ENCODE data around the gene SHANK1.
"Not testable (repeated sequence)": the region's sequence is repeated elsewhere in the genome, so short reads cannot be mapped to it uniquely, and the experiment has no call there.

The SHANK1 gene

DNA sequence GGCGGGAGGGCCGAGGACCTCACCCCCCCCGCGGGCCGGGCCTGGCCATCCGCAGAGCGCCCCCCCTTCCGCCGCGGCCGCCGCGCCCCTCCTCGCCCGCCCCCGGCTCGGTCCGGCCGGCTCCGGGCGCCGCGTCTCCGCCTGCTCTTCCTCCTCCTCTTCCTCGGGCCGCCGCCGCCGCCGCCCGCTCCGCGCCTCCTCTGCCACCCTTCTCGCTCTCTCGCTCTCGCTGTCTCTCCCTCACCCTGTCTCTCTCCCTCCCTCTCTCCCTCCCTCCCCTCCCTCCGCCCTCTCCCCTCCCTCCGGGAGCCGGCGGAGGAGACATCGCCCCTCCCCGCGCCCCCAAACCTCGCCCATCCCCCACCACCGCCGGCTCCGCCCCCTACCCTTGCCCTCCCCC lies at the start of gene SHANK1:
TSS of gene SHANK1 (minus strand) at position 237 of the 400 bp plus-strand sequence. CDS start 2,883 bp downstream, outside the sequence.
- peak; percentile 42 for DNase-seq

GRCh38 chr19:50768277-50768676 lies 48.7 kb upstream of the SHANK1 start:
- DNase-seq = no peak

DNA sequence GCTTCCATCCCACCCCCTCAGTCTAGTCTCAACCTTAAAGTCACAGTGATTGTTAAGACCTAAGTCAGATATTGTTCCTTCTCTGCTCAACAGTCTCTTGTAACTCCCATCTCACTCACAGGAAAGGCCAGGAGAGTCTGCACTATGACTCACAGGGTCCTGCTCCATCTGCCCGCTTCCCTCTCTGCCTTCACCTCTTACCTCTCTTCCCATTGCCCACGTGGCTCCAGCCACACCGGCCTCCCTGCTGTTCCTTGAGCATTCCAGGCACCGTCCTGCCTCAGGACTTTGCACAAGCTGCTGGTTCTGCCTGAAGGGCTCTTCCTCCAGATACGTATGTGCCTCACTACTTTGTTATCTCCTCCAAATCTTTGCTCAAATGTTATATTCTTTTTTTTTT lies 47.7 kb upstream of the SHANK1 start:
- not testable (repeated sequence) for DNase-seq

- not testable (repeated sequence) for DNase-seq
Measured at GRCh38 chr19:50766746-50767145, 47.1 kb upstream of the SHANK1 start.

GRCh38 chr19:50764409-50764808 lies 44.8 kb upstream of the SHANK1 start:
- DNase-seq = no peak

- not testable (repeated sequence) for DNase-seq
Measured at GRCh38 chr19:50763521-50763920, 43.9 kb upstream of the SHANK1 start.

- not testable (repeated sequence) for DNase-seq
Measured at GRCh38 chr19:50761501-50761900, 41.9 kb upstream of the SHANK1 start.

DNA sequence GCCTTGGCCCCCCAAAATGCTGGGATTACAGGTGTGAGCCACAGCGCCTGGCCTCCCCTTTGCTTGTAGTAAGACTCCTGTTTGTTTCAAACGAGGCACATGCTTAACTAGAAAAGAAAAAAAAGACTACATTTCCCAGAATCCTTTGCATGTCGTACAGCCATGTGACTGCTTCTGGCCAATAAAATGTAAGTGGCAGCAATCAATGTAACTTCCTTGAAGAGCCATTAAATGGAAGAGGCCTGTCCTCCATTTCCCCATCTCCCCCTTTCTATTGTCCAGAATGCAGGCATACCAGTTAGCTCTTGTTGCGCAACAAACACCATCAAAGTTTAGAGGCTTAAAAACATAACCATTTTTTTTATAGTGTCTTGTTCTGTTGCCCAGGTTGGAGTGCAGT lies 40.3 kb upstream of the SHANK1 start:
- peak; percentile 7 for DNase-seq

DNA sequence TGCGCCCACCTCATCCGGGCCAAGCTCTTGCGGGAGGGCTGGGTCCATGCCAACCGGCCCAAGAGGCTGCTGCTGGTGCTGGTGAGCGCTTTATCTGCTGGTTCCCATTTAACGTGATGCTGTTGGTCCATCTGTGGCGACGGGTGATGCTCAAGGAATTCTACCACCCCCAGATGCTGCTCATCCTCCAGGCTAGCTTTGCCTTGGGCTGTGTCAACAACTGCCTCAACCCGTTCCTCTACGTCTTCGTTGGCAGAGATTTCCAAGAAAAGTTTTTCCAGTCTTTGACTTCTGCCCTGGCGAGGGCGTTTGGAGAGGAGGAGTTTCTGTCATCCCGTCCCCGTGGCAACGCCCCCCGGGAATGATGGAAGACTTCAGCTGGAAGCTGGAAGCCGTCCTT lies 39.5 kb upstream of the SHANK1 start:
- DNase-seq = not testable (repeated sequence)

GRCh38 chr19:50757624-50758023 lies 38.0 kb upstream of the SHANK1 start:
- DNase-seq = not testable (repeated sequence)

GRCh38 chr19:50756244-50756643 lies 36.6 kb upstream of the SHANK1 start:
- not testable (repeated sequence) for DNase-seq

- DNase-seq = no peak
Measured at GRCh38 chr19:50753879-50754278, 34.3 kb upstream of the SHANK1 start.

DNA sequence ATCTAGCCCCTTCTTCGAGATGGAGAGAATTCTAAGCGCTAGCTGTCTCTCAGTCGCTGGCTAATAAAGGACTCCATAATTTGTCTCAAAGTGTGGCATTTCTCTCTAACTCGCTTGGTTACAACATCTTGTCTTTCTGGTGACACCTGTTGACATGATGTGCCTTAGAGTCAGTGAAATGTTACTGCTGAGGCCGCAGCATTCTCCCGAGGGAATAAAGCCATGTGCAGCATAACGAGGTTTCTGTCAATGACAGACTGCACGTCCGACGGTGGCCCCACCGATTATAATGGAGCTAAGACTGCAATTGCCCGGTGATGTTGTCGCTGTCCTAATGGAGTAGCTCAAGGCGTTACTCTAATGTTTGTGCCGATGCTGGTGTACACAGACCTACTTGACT lies 30.4 kb upstream of the SHANK1 start:
- no peak for DNase-seq

GRCh38 chr19:50749490-50749889 lies 29.9 kb upstream of the SHANK1 start:
- DNase-seq = no peak

- not testable (repeated sequence) for DNase-seq
Measured at GRCh38 chr19:50747141-50747540, 27.5 kb upstream of the SHANK1 start.

DNA sequence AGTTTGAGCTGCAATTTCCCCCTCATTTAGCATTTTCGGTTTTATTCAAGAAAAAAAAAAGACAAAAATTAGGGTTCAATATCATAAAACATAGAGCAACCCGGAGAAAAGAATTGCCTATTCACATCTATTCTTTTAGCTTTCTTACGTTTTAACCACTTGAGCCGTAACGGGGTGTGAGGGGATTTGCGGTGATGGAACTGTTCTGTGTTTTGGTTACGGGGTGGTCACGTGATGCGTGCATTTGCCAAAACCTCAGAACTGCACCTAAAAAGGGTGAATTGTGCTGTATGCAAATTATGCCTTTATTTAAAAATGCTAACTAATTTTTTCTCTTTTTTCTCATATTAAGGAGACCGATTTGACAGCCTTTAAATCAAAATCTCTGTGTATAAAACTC lies 25.6 kb upstream of the SHANK1 start:
- no peak for DNase-seq

DNA sequence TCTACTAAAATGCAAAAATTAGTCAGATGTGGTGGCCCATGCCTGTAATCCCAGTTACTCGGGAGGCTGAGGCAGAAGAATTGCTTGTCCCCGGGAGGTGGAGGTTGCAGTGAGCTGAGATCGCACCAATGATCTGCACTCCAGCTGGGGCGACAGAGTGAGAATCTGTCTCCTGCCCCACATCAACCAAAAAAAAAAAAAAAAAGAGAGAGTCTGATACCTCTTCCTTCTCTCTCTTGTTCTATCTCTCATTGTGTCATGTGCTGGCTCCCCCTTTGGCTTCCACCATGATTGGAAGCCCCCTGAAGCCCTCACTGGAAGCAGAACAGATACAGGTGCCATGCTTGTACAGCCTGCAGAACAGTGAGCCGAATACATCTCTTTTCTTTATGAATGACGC lies 23.9 kb upstream of the SHANK1 start:
- no peak for DNase-seq

- DNase-seq = no peak
Measured at GRCh38 chr19:50741179-50741933, 21.8 kb upstream of the SHANK1 start.

- no peak for DNase-seq
Measured at GRCh38 chr19:50739914-50740426, 20.4 kb upstream of the SHANK1 start.

DNA sequence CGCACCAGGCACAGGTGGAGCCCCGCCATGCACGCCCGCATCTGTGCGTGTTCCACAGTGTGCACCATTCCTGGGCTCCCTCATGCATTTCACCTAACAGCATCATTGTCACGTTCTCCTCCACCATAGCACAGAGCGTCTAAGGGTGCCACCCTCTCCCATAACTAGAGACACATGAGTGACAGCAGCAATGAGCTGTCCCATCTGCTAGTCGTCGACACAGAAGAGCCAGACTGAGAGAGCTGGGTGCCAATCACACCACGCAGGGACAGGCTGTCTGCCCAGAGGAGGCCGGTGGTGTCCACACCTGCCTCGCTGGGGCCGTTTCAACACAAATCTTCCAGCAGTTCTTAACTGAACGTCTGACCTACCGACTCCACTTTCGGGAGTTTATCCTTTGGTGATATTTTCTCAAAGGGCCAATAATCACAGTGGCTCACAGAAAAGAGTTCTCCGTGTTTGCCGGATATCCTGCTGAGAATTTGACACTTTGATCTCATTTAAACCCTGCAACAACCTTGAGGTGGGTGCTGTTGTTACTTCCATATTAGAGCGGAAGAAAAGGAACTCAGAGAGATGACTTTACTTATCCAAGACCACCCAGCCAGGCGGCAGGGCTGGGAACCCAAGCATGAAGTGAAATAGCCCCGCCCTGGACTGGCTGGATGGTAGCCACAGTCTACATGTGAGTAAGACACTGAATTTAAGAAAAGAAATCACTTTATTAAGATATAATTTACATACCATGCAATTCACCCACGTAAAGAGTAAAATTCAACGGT lies 19.7 kb upstream of the SHANK1 start:
- no peak for DNase-seq

GRCh38 chr19:50736338-50736737 lies 16.7 kb upstream of the SHANK1 start:
- no peak for DNase-seq

DNA sequence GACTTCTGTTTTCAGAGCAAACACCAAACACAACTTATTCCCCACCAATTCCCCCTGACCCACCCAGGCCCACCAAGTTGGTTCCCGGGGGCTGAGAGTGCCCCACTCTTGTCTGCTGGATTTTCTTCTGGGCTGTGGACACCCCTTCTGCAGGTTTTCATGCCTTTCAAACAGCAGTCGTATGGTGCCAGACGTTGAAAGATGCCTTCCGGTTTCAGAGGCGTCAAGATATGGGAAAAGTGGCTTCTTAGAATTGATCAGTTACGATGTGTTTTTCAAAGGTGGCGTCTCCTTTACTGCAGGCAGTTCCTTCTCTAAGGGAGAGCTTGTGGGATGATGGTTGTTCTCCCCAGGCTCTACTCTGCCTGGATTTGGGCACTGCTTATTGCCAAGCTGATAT lies 16.3 kb upstream of the SHANK1 start:
- DNase-seq = no peak

- DNase-seq = no peak
Measured at GRCh38 chr19:50729894-50730293, 10.3 kb upstream of the SHANK1 start.
